B cell (primary cell): Measurements from ENCODE around the gene HTT-AS. TPM values are rescaled to one million over a fixed set of nuclear protein-coding genes. Genes with fewer than 3 reads are reported as not detected.

Source experiments
- ATAC-seq: fragments of 200-7000 bp; cut with Tn5 transposase; one replicate; pipeline ENCODE4 v1.10.0; 2021; ENCODE audit warnings: low read depth, mild to moderate bottlenecking, moderate number of reproducible peaks, moderate library complexity
- CTCF ChIA-PET: fragments of 350-600 bp; sonication (Branson Sonifier 250); formaldehyde crosslinking; loops from one replicate; lab custom pipeline; 2021; ENCODE audit warnings: antibody characterized with exemption, inconsistent platforms; lab: Charles Lee
- POLR2A ChIA-PET: fragments of 350-600 bp; sonication (Branson Sonifier 250); formaldehyde crosslinking; loops from one replicate; lab custom pipeline; 2021; ENCODE audit warnings: antibody characterized with exemption; lab: Charles Lee
- DNase-seq: peaks from one replicate; pipeline ENCODE4 v3.0.0; 2013
- H2AFZ ChIP-seq: 2 replicates; pipeline ENCODE4 v1.6.1; 2012; ENCODE audit warnings: mild to moderate bottlenecking, low read depth, low read length; ENCODE audit not compliant: insufficient read depth, poor library complexity, severe bottlenecking
- H3K27ac ChIP-seq, 2 donors: 1 replicate in 1 of 2; 2 replicates in 1 of 2; pipeline ENCODE4 v1.5.1; 2012 to 2013; ENCODE audit warnings: low read length in 2 of 2, mild to moderate bottlenecking in 2 of 2, moderate library complexity in 1 of 2
- H3K27me3 ChIP-seq, 4 experiments: fragments of 200-600 bp in 1 of 4; sonication (generic) in 1 of 4; replicated peaks in 1 of 4; 1 replicate in 2 of 4; 2 replicates in 2 of 4; pipeline versions ENCODE4 v1.6.1 to v1.7.0; 2013 to 2016; ENCODE audit warnings: low read length in 3 of 4, mild to moderate bottlenecking in 2 of 4, mixed read lengths in 1 of 4, moderate library complexity in 1 of 4; ENCODE audit not compliant: insufficient read depth in 4 of 4, control insufficient read depth in 3 of 4; ENCODE audit errors: control extremely low read depth in 1 of 4
- H3K36me3 ChIP-seq, 2 experiments: replicated peaks in 1 of 2; 1 replicate in 1 of 2; 2 replicates in 1 of 2; pipeline versions ENCODE4 v1.6.1 to v1.7.1; 2013; ENCODE audit warnings: low read length in 1 of 2; ENCODE audit not compliant: insufficient read depth in 2 of 2, control insufficient read depth in 1 of 2; ENCODE audit errors: control extremely low read depth in 1 of 2, extremely low read depth in 1 of 2
- H3K4me1 ChIP-seq, 2 donors: fragments of 200-600 bp in 1 of 2; sonication (generic) in 1 of 2; 1 replicate in 1 of 2; 2 replicates in 1 of 2; pipeline versions ENCODE4 v1.5.1 to v1.6.1; 2013 to 2017; ENCODE audit warnings: low read length in 2 of 2; ENCODE audit not compliant: control insufficient read depth in 2 of 2, insufficient read depth in 2 of 2
- H3K4me2 ChIP-seq: replicated peaks from 2 replicates; pipeline ENCODE3; 2012; ENCODE audit warnings: mild to moderate bottlenecking, low read depth, low read length; ENCODE audit not compliant: poor library complexity, severe bottlenecking
- H3K4me3 ChIP-seq, 5 experiments: fragments of 200-600 bp in 1 of 5; sonication (generic) in 1 of 5; 1 replicate in 3 of 5; 2 replicates in 2 of 5; pipeline versions ENCODE4 v1.5.1 to v1.7.0; 2011 to 2016; ENCODE audit warnings: low read length in 4 of 5, mild to moderate bottlenecking in 4 of 5, low read depth in 2 of 5, control low read depth in 1 of 5, moderate library complexity in 1 of 5; ENCODE audit not compliant: insufficient read depth in 1 of 5; ENCODE audit errors: control extremely low read depth in 1 of 5, extremely low read depth in 1 of 5
- H3K79me2 ChIP-seq: fragments of 200-600 bp; sonication (generic); one replicate; pipeline ENCODE4 v1.6.0; 2016; ENCODE audit warnings: low read length; ENCODE audit not compliant: control insufficient read depth, insufficient read depth
- H3K9ac ChIP-seq: fragments of 200-600 bp; sonication (generic); 2 replicates; pipeline ENCODE4 v1.6.1; 2017; ENCODE audit warnings: mild to moderate bottlenecking, low read length, moderate library complexity
- H3K9me3 ChIP-seq, 3 donors: one replicate each; pipeline versions ENCODE4 v1.6.1 to v1.7.1; 2013; ENCODE audit warnings: low read length in 2 of 3; ENCODE audit not compliant: control insufficient read depth in 2 of 3, insufficient read depth in 1 of 3; ENCODE audit errors: control extremely low read depth in 1 of 3
- H4K20me1 ChIP-seq: 2 replicates; pipeline ENCODE4 v1.6.0; 2012; ENCODE audit warnings: mild to moderate bottlenecking, low read length; ENCODE audit not compliant: insufficient read depth, control insufficient read depth, poor library complexity, severe bottlenecking
- H3K27ac Mint-ChIP-seq: one replicate; pipeline ENCODE4 v1.8.0; 2021; ENCODE audit warnings: mixed read lengths
- H3K27me3 Mint-ChIP-seq: one replicate; pipeline ENCODE4 v1.8.0; 2021; ENCODE audit warnings: mixed read lengths
- H3K4me1 Mint-ChIP-seq: one replicate; pipeline ENCODE4 v1.8.0; 2021; ENCODE audit warnings: mixed read lengths
- H3K4me3 Mint-ChIP-seq: one replicate; pipeline ENCODE4 v1.8.0; 2021; ENCODE audit warnings: mixed read lengths
- H3K9me3 Mint-ChIP-seq: one replicate; pipeline ENCODE4 v1.8.0; 2022; ENCODE audit warnings: mixed read lengths; ENCODE audit not compliant: insufficient read depth
- CTCF ChIP-seq: fragments of 200-600 bp; IDR thresholded peaks from one replicate; pipeline ENCODE4 v1.8.0; 2022; ENCODE audit warnings: antibody characterized with exemption, mild to moderate bottlenecking
- EZH2 ChIP-seq: IDR thresholded peaks from 2 replicates; pipeline ENCODE4 v1.6.1; 2012; ENCODE audit warnings: borderline replicate concordance, low read depth, mild to moderate bottlenecking, moderate library complexity, low read length; ENCODE audit not compliant: insufficient read depth, poor library complexity, severe bottlenecking
- WGBS: methylation state at CpG from one replicate; pipeline ENCODE4 v1.1.5; 2013; ENCODE audit warnings: missing lambda C conversion rate; ENCODE audit not compliant: insufficient coverage; 5-methylcytosine and 5-hydroxymethylcytosine counted together
- intact Hi-C: fragments of 100-400 bp; cut with micrococcal nuclease; formaldehyde crosslinking; loops from one replicate; pipeline ENCODE4 v1.10.0; 2022
- polyA plus RNA-seq: library from polyadenylated mRNA; depleted of rRNA; stranded (reverse); fragments of >200 nt; gene quantifications from 2 replicates; pipeline ENCODE4 v1.2.3, GENCODE V29; 2012
- total RNA-seq, 2 donors: library from RNA; stranded (reverse); fragments of 120-200 nt in 1 of 2; gene quantifications; 1 replicate in 1 of 2; 2 replicates in 1 of 2; pipeline versions ENCODE4 v1.2.3 to v1.2.4, GENCODE V29; 2013 to 2022

HTT-AS gene
- total and polyA plus RNA-seq, 2 donors (not counting 1 experiment from before 2014, with no cell fraction given): 0.84 TPM; not detected in 1

DNA sequence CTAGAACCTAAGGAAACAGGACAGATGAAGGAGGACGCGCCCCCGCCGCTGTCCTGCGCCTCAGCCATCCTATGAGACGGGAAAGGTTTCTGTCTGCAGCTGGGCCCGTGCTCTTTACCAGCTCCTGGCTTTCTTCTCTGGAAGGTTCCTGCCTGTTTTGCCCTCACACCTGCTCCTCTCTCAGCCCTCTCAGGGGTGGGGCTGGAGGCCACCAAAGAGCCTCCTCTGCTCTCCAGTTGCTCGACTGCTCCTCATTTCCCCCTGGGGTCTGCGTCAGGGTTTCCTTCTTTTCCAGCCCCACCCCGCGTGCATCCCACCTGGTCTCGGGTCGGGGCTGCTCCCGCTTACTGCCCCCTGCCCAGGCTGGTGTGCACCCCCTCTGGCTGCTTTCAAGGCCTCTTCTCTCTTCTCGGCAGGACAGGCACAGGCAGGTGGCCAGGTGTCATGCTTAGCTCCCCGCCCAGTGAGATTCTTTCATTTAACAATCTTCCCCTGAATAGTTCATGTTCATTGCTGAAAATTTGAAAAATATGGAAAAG is 4.6 kb downstream of the HTT-AS start:
- Histone ChIP-seq H3K4me2 (no peak overlapping the region), H3K27ac (no peak overlapping the region), H3K4me3 (no peak overlapping the region), H3K27me3 (no peaks in the 10 kb centered on the region), H3K79me2 (no peaks in the 10 kb centered on the region), H3K36me3 (no peaks in the 10 kb centered on the region), H3K9me3 (no peaks in the 10 kb centered on the region), H2AFZ (no peak overlapping the region), H3K9ac (no peak overlapping the region), H3K4me1 (peaks cover 5 to 9% of the 10 kb centered on the region in 2 donors), H4K20me1 (no peaks in the 10 kb centered on the region)
- Mint-ChIP-seq H3K4me1 (peaks cover 3% of the 10 kb centered on the region), H3K4me3 (no peak overlapping the region), H3K9me3 (no peaks in the 10 kb centered on the region), H3K27ac (no peak overlapping the region), H3K27me3 (no peaks in the 10 kb centered on the region)
- CTCF ChIA-PET: interaction anchor here (0.8 to 1.0 kb wide), 2 partner anchors 14 to 83 kb away, joined by 3 read pairs; no protein-coding TSS in a partner anchor
- ATAC-seq (no peak), DNase-seq (no peak)
- TF ChIP-seq CTCF (no peak), EZH2 (no peak)
- POLR2A ChIA-PET: interaction anchor here (0.7 kb wide), 1 partner anchor 350 kb away, joined by 3 read pairs; no protein-coding TSS in a partner anchor
- intact Hi-C loops: loop anchor here (10.0 kb wide), 1 partner anchor 1485 kb away; no protein-coding TSS in a partner anchor
- WGBS: 90% methylated on average over 13 of the region's 16 CpGs

GRCh38 chr4:3067473-3068001 is 6.8 kb downstream of the HTT-AS start:
- POLR2A ChIA-PET: no interaction called here
- H3K9me3 ChIP-seq: no peaks in the 10 kb centered on the region
- H3K27me3 Mint-ChIP-seq: no peaks in the 10 kb centered on the region

More at GRCh38 chr4:3067473-3068001, 6.8 kb downstream of the HTT-AS start:
- Histone ChIP-seq H2AFZ (no peak overlapping the region), H3K4me3 (no peak overlapping the region), H3K27ac (no peak overlapping the region), H3K4me1 (no peaks in the 10 kb centered on the region), H4K20me1 (peaks cover 5% of the 10 kb centered on the region), H3K79me2 (no peaks in the 10 kb centered on the region), H3K36me3 (peaks cover 0 to 5% of the 10 kb centered on the region in 2 experiments), H3K4me2 (no peak overlapping the region), H3K9ac (no peak overlapping the region), H3K27me3 (no peaks in the 10 kb centered on the region)
- 98% methylated on average over 4 of the region's 6 CpGs for WGBS
- Mint-ChIP-seq H3K27ac (no peak overlapping the region), H3K9me3 (no peaks in the 10 kb centered on the region), H3K4me1 (peaks cover 3% of the 10 kb centered on the region), H3K4me3 (no peak overlapping the region)
- DNase-seq (no peak), ATAC-seq (no peak)
- CTCF ChIA-PET: no interaction called here
- intact Hi-C loops: no loop called here
- no peak for TF ChIP-seq EZH2
- no peak for TF ChIP-seq CTCF
